Activated CD8-positive, alpha-beta memory T cell treated with anti-CD3 and anti-CD28 coated beads for 1 hour (primary cell): ENCODE measurements around the gene ZNF346.
"Not testable (repeated sequence)": the region's sequence is repeated elsewhere in the genome, so short reads cannot be mapped to it uniquely, and the experiment has no call there.

Source experiments
- DNase-seq, 2 donors: peaks; one replicate each; pipeline ENCODE4 v3.0.0-alpha.2; 2020; ENCODE audit warnings: low read depth in 1 of 2; ENCODE audit errors: extremely low read depth in 1 of 2

The ZNF346 gene

DNA sequence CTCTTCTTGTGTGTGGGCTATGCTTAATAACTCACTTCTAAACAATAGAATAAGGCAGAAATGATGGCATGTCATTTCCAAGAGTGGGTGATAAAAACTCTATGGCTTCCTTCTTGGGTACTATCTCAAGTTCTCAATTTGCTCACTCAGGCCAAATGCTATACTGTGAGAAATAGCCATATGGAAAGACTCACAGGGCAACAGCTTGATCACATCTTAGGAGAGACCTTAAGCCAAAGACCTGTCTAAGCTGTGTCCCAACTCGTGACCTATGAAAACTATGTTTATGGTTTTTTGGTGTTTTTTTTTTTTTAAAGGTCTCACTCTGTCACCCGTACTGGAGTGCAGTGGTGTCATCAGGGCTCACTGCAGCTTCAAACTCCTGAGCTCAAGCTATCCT, 13.8 kb upstream of the ZNF346 start:
- DNase-seq = no peak

DNA sequence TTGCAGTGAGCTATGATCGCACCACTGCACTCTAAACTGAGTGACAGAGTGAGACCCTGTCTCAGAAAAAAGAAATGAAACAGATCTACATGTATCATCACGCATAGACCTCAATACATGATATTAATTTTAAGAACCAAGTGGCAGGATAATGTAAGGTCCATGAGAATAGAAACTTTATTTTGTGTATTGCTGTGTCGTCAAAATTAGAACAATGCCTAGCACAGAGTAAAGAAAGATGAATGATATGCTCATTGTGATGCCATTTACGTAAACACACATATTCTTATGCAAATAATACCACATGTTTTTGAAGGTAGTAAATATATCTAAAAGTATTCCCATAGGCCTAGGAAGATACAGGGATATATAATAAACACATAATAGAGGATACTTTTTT, 12.3 kb upstream of the ZNF346 start:
- DNase-seq = no peak

DNA sequence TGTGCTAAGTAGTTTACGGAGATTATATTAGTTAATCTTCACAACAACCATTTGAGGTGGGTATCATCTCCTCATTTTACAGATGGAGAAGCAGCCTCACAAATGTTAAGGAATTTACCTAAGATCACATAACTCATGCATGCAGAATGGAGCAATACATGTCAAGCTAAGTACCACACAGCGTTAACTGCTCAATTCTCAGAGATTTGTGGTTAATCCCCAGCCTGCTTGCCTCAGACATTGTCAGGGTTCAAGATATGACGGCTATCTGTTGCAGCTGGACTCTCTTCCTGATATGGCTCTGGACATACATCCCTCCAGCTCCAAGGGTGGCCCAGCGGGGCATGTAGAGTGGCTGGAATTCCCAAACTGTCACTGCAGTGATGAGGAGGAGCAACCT, 7.3 kb upstream of the ZNF346 start:
- DNase-seq = no peak

DNA sequence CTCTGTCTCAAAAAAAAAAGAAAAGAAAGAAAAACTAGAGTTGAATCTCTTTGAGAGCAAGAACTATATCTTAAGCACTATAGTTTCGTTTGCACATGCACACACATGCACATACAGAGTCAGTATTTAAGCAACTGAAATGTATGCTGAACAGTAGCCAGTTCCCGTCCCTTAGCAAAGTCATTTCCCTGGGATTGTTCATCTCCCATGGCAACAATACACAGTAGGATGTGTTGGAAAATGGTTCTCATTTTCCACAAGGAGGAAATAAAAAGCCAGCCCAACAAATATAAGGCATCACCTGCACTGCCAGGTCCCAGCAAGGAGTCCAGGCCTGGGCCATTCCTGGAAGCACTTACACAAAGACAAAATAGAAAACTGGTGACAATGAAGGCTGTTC, 4.2 kb upstream of the ZNF346 start:
- DNase-seq = no peak

DNA sequence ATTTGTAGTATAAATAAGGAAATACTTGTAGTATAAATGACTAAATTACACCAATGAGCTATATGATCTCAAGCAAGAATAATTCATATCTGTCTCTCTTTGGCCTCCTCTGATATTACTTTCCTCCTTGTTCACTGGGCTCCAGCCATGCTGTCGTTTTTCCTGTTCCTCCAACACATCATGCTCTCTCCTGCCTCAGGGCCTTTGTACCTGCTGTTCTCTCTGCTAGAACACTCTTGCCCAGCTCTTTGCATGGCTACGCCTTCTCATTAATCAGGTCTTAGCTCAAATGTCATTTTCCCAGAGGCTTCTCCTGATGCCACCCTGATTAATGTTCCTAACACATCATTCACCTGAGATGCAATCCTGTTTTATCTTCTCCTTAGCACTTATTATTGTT, 2.5 kb upstream of the ZNF346 start:
- DNase-seq = no peak

DNA sequence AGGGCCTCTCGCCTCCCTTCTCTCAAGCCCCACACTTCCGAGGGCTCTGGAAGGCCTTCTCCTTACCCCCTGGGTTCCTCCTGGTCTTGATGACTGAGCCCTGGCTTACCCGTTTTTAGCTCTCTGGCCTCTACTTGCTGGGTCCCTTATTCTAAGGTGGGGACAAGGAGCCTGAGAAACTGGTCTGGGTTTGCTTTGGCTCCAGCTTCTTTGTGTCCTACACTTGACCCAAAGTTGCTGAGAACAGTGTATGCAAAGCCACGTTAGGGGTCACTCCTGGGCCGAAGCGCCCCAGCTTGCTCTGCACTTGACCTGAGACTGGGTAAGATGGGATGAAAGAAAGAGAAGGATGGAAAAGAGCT, 788 bp downstream of the ZNF346 start:
- DNase-seq = no peak

DNA sequence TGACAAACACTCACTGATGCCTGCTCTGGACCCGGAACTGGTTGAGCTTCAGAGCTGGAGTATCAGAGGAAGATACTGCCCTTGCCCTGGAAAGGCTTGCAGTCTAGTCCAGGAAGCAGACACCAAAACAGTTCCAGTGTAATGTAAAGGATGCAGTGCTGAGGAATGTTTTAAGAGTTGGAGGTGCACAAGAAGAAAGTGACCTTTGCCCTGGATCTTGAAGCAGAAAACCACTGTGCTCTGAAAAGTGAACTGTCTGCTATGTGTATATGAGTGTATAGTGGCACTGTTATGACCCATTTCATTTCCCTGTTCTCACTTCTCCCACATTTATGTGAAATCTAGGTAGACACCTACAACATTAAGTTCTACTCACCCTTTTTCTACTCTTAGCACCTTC, 2.1 kb downstream of the ZNF346 start:
- DNase-seq = no peak

DNA sequence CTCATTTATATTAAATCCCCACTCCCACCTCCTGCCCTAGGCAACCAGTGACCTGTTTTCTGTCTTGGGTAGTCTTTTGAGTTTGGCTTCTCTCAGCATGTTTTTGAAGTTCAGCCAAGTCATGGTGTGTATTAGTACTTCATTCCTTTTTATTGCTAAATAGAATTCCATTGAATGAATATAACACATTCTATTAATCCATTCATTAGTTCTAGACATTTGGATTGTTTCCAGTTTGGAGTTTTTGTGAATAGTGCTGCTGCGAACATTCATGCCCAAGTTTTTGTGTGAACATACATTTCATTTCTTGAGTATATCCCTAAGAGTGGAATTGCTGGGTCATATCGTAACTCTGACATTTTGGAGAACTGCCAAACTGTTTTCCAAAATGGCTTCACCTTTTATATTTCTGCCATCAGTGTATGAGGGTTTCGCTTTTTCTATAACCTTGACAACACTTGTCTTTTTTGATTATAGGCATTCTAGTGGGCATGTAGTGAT, 2.7 kb downstream of the ZNF346 start:
- DNase-seq = no peak

DNA sequence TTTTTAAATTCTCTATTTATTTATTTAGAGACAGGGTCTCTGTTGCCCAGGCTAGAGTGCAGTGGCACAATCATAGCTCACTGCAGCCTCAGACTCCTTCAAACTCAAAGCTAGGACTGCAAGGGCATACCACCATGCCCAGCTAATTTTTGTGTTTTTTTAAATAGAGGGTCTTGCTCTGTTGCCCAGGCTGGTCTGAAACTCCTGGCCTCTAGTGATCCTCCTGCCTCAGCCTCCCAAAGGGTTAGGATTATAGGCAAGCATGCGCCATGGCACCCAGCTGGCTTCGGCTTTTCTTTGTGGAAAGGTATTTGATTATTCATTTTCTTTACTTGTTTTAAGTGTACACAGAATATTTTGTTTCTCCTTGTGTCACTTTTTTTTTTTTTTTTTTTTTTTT, 5.2 kb downstream of the ZNF346 start:
- DNase-seq = no peak

DNA sequence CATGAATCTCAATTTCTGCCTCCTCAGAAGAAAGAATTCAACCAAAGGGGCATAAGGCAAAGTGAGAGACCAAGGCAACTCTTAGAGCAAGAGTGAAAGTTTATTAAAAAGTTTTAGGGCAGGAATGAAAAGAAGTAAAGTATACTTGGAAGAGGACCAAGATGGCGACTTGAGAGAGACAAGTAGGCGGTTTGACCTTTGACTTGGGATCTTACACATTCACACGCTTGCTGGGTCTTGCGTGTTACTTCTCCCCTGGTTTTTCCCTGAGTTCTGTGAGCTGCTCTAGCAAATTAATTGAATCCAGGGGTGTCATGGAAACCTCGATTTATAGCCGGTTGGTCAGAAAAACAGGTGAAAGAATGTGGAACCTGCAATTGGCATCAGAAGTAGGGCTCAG, 7.0 kb downstream of the ZNF346 start:
- DNase-seq = no peak

DNA sequence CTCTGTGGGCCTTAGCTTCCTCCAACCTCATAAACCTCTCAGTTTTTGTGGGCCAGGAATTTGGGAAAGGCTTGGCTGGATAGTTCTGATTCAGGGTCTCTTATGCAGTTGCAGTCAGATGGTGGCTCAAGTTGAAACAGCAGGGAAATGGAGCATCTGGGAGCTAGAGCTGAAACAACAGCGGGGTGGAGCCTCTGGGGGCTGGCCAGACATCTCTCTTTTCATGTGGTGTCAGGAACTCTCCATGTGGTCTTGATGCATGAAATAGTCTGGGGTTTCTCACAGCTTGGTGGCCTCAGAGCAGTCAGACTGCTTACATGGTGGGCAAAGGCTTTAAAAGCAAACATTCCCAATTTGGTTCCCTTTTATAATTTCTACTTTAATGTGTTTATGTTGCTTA, 13.5 kb downstream of the ZNF346 start:
- DNase-seq = no peak

DNA sequence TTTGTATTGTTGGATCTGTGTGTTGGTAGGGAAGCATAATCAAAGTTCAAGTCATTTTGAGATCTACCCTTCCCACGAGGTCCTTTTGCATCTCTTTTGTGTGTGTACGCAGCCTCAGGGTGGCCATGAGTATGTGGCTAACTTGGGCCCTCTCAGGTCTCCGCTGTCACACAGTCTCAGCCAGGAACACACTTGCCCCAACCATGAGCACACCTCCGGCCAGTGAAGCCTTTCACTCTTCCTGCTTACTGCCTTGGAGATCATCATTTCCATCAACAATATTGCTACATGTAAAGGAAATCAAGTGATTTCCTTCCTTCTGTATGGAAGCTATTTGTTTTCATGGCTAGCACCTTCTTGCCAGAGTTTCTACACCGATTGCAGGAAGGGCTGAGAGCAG, 13.9 kb downstream of the ZNF346 start:
- no peak for DNase-seq

DNA sequence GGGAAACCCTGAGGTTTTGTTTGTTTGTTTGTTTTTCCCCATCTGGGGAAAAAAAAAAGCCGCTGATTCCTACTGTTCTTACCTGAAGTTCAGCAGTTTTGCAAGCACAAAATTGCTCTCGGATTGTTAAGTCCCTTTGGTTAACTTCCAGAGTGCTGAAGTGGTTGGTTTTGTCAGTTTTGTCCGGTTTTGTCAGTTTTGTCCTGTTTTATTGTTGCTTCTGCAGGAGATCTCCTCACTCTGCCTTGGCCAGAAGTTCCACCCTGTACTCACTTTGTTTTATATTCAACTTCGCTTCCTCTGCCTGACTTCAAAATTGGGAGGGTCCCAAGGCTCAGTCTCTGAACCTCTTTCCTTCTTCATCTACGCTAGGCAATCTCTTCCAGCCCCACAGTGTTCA, 14.4 kb downstream of the ZNF346 start:
- no peak for DNase-seq

DNA sequence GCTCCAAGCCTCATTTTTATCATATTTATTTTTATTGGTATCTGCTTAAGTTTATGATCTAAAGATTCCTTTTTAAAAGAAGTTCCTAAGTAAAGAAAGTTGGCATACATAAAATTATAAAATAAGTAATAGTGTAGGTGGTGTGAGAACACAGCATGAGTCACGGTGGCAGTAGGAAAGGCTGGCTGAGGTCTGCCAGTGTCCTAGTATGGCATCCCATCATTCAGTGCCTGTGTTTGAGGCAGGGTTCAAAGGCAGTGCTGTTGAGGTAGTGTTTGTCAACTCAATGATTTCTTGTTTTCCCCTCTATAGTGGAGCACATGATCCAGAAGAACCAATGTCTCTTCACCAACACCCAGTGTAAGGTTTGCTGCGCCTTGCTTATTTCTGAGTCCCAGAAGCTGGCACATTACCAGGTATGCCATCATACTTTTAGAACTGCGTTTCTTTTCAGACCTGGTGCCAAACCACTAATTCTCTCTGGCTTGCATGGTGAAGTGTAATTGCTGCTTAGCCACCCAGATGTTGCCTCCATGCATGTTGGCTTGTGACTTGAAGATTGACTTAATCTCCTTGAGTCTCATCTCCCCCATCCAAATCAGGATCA, 18.4 kb downstream of the ZNF346 start:
- DNase-seq = no peak

DNA sequence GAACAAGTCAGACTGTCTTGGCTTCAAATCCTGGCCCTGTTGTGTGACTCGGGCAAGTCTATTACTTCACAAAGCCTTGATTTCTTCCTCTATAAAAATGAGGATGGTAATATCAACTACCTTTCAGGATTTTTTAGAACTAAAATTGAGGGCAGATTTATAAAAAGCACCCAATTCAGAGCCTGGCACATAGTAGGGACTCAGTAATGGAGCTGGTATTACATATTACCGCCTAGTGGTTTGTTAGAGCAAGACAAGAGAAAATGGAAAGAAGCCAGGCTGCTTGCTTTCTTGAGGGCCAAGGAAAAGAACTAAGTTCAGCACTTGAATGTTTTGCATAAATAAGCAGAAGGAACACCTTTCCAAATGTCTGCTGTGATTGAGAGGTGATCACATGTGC, 19.4 kb downstream of the ZNF346 start:
- no peak for DNase-seq

DNA sequence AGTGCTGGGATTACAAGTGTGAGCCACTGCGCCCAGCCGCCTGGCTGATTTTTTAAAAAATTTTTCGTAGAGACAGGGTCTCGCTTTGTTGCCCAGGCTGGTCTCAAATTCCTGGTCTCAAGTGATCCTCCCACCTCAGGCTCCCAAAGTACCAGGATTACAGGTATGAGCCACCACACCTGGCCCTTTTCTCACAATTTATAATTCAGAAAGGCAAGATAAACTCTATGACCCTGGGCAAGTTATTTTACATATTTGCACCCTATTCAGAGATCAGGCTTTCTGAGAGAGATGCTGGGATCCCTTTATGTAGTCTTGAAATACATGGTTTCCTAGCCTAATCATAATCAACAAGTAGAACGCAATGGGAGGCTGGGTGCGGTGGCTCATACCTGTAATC, 20.6 kb downstream of the ZNF346 start:
- no peak for DNase-seq

DNA sequence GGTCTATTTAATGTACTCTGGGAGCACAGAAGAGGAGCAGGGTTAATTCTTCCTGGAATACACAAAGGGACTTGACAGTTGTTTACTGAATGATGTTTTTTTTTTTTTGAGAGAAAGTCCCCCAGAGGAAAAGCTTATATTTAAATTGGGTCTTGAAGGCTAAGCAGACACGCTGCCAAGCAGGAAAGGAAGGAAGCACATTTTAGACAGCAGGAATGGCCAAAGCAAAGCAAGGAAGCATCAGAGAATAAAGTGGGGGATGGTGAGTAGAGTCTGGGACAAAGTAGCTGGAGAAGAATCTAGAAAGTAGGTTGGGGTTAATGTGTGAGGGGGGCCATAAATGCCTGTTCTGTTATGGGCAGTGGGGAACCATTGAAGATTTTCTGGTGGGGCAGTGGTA, 21.5 kb downstream of the ZNF346 start:
- DNase-seq = no peak

DNA sequence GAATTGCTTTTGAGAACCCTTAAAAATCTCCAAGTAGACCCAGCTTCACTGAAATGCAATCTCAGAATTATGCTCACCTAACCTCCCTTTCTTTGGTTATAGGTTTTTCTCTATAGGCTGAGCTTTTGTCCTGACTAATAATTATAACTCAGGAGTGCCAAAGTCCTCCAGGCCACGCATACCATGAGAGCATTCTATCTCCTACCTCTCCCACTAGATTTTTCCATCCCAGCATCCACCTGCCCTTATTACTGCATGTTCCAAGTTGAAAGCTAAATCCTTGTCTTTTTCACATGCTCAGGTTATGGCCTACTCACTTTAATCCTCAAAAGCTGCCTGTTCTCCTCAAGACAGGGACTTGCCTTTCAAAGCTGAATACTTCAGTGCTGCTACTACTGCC, 22.1 kb downstream of the ZNF346 start:
- DNase-seq = no peak

DNA sequence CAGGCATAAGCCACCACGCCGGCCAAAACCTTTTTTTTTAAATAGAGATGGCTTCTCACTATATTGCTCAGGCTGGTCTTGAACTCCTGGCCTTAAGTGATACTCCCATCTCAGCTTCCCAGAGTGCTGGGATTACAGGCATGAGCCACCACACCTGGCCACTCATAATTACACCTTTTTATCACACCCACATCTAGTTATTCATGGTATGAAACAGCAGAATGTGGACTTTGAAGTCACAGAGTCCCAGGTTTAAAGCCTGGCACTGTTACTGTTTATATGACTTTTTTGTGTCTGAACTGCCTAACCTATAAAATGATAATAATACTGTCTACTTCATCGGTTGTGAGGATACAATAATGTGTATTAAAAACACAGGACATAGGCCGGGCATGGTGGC, 23.1 kb downstream of the ZNF346 start:
- DNase-seq = no peak

DNA sequence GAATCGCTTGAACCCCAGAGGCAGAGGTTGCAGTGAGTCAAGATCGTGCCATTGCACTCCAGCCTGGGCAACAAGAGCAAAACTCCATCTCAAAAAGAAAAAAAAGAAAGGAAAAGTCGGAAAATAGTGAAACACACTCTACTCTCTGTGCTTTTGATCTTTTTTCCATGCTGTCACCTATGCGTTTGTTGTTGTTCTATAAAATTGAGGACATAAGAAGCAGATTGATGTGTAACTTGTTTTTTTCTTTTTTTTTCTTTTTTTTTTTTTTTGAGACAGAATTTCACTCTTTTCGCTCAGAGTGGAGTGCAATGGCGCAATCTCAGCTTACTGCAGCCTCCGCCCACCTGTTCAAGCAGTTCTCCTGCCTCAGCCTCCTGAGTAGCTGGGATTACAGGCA, 26.0 kb downstream of the ZNF346 start:
- not testable (repeated sequence) for DNase-seq

DNA sequence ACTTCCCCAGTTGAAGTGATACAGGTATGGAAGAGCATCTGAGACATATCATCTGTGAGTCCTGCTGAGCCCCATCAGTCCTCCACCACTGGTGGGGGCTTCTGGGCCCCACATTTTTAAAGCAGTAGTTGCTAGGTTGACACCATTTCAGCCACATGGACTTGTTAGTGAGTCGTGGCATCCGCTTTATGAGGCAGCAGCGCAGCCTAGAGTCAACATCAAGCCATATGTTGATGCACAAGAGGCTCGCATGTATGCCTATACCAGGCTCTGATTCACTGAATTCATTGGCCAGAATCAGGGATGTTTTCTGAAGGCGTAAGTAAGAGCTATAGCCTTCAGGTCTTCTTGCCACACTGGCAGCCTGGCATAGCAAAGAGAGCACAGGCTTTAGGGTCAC, 26.8 kb downstream of the ZNF346 start:
- DNase-seq = no peak

DNA sequence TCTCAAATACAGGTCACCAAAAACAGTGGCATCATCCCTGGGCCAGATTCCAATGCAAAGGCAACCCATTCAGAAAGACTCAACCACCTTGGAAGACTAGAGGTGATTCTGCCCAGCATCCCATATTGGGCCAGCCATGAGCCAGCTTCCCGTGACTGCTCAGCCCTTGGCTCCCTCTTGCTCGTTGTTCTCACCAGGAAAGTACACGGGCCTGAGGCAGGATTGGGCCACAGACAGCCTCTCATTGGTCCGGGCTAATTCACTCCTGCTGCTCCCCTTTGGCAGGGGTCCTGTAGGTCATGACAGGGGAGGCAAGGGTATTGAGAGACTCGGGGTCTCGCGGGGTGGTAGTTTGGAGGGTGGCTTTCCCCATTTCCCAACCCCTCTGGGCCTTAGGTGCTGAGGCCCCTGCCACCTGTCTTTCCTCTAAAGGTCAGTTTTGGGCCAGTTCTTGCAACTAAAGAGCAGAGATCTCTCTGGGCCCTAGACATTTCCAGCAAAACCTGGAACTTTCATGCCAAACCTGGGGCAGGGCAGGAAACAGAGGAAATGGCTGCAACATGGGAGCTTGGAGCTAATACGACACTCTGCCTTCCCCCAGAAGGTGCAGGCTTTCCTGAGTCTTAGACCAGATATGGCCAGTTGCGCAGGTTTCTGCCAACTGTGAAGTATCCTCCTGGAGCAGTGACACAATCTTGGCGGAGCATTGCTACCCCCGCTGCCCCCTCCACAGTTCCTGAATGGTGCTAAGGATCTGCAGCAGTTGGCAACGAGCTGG, 42.2 kb downstream of the ZNF346 start:
- no peak for DNase-seq

DNA sequence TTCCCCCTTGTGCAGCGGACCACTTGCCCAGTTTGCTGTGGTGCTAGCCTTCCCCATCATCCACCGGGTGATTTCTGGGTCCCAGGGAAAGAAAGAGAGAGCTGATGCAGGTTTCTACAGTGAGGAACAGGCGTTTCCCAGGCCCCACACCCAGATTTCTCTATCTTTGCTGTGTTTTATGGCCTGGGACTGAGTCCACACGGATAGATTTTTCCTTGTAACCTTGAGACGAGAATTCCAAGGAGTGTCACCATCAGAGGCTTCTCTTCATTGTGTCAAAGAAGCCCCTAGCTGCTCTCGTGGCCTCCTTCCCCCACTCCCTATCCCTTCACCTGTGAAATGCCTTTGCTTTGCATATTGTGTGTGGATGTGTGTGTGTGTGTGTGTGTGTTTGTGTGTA, 43.0 kb downstream of the ZNF346 start:
- DNase-seq = no peak
